GM19328 (cell line): Measurements from ENCODE around the gene C4orf50.
"Not testable (repeated sequence)": the region's sequence is repeated elsewhere in the genome, so short reads cannot be mapped to it uniquely, and the experiment has no call there.

ENCODE experiments used
- ATAC-seq: cut with Tn5 transposase; IDR thresholded peaks from one replicate; pipeline ENCODE4 v1.9.1; 2021; ENCODE audit warnings: mild to moderate bottlenecking, moderate library complexity; ENCODE audit not compliant: unreplicated experiment

The C4orf50 gene

GRCh38 chr4:6019316-6020263 is 1.4 kb upstream of the C4orf50 start:
- no peak for ATAC-seq

DNA sequence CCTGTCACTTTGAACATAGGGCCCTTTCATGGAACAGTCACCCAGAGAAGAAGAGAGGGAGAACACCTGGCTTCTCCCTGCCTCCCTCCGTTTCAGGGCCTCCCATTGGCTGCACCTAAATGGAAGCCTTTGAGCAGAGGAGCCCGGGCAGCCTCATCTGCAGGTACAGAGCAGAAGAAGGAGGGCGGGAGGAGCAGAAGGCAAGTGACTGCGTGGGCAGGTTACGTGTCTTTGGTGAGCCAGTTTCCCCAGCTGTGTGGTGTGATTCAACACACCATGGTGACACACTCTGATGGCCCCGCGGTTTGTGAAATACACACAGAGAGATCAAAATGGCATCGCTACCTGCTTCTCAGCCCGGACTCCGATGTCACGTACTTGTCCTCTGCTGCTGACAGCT is 431 bp downstream of the C4orf50 start:
- ATAC-seq = no peak

DNA sequence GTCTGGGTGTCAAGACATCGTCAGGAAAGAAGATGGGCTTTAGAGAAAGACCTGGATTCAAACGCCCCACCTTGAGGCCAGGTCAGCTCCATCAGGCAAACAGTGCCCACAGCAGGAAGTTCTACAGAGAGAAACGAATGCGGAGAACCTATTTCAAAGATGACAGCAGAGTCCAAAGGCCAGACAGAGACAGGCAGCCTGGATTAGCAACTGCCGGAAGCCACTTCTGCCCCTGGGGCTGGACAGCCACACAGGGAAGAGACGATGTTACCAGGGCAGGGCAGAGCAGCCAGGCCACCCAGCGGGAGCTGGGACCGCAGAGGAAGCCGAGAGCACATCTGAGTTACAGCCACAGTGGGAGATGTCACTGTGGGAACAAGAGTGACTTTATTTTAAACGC is 1.2 kb downstream of the C4orf50 start:
- ATAC-seq = no peak

DNA sequence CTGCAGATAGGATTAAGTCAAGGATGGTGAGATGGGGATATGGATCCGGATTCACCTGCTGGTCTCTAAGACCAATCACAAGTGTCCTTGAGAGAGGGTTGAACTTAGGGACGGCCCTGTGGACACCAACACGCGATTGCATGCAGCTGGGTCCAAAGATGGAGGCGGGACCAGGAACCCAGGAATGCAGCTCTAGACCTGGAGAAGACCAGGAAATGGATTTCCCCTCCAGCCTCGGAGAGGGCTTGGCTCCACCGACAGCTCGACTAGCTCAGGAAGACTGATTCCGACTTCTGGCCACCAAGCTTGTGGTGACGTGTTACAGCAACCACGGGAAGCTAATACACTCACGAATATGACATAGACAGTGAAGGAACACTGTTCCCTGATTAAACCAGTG is 4.7 kb downstream of the C4orf50 start:
- no peak for ATAC-seq

DNA sequence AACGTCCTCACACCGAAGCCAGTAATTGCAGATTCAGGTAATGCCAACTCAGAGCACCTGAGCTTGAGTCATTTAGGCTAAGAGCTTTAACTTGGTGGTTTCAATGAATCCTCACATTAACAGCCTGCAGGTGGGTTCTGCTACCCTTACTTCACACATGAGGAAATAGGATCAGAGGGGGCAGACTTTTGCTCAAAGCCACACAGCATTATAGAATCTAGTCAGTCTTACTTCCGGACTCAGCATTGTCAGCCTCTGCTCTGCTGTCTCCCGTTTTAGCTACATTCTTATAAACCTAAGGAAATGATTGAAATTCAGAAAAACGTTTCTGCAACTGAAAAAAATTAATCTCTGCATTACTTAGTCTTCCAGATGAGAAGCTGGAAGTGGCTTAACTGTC is 6.0 kb downstream of the C4orf50 start:
- no peak for ATAC-seq

- no peak for ATAC-seq
These were observed 6.5 kb downstream of the C4orf50 start for GRCh38 chr4:6011686-6012085.

DNA sequence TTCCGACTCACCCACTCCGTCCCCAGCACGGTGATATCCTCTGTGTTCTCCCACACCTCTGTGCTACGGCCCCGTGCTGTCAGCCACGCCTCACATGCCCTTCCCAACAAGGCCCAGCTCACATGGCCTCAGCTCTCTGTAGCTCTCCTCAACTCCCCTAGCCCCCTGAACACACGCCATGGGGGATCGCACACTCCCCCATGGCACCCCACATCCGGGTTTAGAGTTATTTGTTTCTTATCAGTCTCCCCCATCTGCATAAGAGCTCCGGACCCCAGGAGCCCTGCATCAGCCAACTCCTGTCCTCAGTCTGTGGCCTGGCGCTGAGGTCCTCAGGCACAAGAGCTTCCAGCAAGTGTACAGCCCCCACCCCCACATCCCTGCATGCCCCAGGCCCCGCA is 7.0 kb downstream of the C4orf50 start:
- no peak for ATAC-seq

- ATAC-seq = no peak
These were observed 7.4 kb downstream of the C4orf50 start for GRCh38 chr4:6010789-6011188.

DNA sequence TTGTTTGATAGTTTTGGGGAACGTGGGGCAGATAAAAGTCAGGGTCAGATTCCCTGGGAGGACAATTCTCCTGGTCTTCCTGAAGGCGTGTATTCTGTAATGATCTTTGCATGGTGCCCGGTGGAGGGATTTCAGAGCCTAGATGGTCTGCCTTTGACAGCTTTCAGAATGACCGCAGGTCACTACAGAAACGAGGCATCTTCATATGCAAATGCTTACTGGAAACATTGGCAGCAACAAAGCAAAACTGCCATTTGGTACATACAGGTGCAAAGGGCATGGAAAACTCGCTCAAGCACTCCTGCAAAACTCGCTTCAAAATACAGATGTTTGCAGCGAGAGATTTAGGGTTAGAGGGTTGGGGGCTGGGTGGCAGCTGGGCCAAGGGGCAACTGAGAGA is 8.8 kb downstream of the C4orf50 start:
- ATAC-seq = no peak

GRCh38 chr4:6008766-6009385 is 9.4 kb downstream of the C4orf50 start:
- no peak for ATAC-seq

- ATAC-seq = no peak
These were observed 10.1 kb downstream of the C4orf50 start for GRCh38 chr4:6008092-6008551.

DNA sequence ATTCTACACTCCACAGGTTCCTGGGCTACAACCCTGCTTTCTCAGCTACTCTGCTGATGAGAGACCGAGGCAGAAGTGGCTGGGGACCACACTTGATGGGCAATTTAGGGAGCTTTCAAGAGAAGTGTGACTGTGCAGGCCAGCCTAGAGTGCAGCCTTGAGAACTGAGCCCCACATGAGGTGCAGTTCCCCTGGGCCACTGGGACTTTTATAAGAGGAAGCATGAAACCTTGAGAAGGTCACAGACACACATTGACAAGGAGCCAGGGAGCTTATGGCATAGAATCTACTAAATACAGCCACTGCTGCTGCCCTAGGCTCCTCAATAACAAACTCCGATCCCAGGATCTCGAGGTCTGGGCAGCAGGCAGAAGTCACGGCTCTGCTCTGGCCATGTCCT is 13.1 kb downstream of the C4orf50 start:
- ATAC-seq = no peak

GRCh38 chr4:6003485-6003884 is 14.7 kb downstream of the C4orf50 start:
- not testable (repeated sequence) for ATAC-seq

DNA sequence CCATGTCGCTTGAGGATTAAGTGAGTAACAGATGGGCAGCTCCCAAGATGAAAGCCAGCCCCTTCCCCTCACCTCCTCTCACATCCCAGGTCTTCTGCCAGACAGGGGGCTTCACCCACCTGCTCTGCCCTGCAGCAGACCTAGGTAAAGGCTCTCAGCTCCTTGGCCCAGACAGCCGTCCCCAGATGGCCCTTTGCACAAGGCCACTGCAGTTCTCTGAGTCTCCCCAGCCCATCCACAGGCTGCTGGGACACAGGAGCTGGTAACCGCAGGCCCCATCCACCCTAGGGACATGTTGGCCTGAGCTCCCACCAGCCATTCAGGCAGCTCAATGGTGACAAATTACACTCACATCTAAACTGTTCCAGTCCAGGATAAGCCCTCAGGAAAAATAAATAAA is 15.3 kb downstream of the C4orf50 start:
- no peak for ATAC-seq

DNA sequence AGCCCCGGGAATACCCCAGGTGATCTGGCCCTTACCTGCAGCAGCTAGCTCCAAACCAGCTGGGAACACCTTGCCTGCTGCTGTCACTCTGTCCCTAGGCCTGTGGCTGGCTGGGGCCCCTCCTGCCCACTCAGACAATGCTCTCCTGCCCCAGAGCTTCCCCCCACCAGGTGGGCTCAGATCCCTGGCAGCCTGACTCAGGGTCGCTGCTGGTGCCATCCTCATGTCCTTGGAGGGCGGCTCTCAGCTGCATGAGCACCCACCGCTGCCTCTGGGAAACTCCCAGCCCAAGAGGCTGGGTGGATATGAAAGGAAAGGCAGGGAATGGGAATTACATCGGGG is 15.8 kb downstream of the C4orf50 start:
- ATAC-seq = no peak

- ATAC-seq = no peak
These were observed 16.3 kb downstream of the C4orf50 start for GRCh38 chr4:6001680-6002491.

- ATAC-seq = no peak
These were observed 18.3 kb downstream of the C4orf50 start for GRCh38 chr4:5999830-6000365.

- no peak for ATAC-seq
These were observed 18.9 kb downstream of the C4orf50 start for GRCh38 chr4:5999356-5999755.

DNA sequence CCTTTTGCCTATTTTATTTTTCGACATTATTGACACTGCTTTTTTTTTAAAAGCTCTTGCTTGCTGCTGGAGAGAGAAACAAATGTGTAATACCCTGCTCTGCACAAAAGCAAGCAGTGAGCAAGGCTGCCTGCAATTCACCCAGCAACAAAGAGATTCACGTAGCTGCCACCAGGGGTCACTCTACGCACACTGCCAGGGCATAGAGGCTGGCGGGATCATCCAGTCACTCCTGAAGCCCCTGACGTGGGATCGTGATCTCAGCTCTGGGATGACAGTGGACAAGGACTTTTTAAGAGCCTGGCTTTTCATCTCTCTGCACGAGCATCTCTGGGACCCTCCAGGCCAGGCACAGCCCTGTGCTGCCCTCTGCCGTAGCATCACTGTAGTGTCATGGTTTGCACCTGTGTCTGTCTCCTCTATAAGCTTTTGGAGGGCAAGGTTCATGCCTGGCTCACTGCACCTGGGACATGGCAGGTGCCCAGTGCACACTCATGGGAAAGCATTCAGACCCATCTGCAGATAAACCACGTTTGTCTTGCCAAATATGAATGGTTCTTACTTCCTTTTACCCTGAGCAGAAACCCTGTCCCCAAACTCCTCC is 19.8 kb downstream of the C4orf50 start:
- ATAC-seq = peak; percentile 83

DNA sequence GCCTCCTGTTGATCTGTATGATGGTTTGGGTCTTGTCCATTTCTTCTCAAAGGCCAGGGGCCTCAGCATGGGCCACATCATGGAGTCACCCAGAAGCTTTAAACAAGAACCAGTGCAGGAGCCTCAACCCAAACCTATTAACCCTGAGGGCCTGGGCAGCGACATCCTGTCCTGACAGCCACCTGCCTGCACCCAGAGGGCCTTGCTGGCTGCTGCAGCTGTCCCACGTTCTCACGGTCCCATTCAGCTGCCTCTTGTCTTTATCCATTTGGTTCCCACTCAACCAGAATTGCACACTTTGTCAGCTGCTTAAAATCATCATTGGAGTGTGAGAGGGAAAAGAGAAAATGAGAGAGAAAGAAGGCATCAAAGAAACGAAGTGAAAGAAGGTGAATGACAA is 21.6 kb downstream of the C4orf50 start:
- ATAC-seq = no peak
